Caco-2 (cell line): Measurements from ENCODE around the gene PIAS2. TPM values are rescaled to one million over a fixed set of nuclear protein-coding genes. Genes with fewer than 3 reads are reported as not detected.

Source experiments
- BruUV-seq: library from RNA; stranded (reverse); fragments of 400-500 nt; replicated peaks from 2 replicates; lab custom pipeline; 2021; lab: Mats Ljungman, UMichigan
- CTCF ChIA-PET: fragments of 300-600 bp; sonication (Branson Sonifier 250); formaldehyde crosslinking; loops from one replicate; lab custom pipeline; 2022; ENCODE audit warnings: antibody characterized with exemption; lab: Charles Lee
- POLR2A ChIA-PET: fragments of 300-600 bp; sonication (Branson Sonifier 250); formaldehyde crosslinking; loops from one replicate; lab custom pipeline; 2022; ENCODE audit warnings: antibody characterized with exemption; lab: Charles Lee
- DNase-seq, 2 experiments: peaks; one replicate each; pipeline versions ENCODE4 v3.0.0 to v3.0.0-alpha.2; 2020 to 2022
- H3K27me3 ChIP-seq: replicated peaks from 2 replicates; pipeline ENCODE4 v1.6.0; 2011; ENCODE audit warnings: low read length; ENCODE audit not compliant: control insufficient read depth, insufficient read depth
- H3K36me3 ChIP-seq: 2 replicates; pipeline ENCODE4 v1.5.1; 2011; ENCODE audit warnings: low read length; ENCODE audit not compliant: control insufficient read depth, insufficient read depth
- H3K4me1 ChIP-seq: fragments of 250-450 bp; sonication (Bioruptor Pico); 2 replicates; pipeline ENCODE4 v1.5.1; 2020; ENCODE audit warnings: mild to moderate bottlenecking
- H3K4me3 ChIP-seq: 2 replicates; pipeline ENCODE4 v1.5.1; 2011; ENCODE audit warnings: low read depth, mild to moderate bottlenecking, control low read depth, low read length
- H3K9me3 ChIP-seq: fragments of 250-450 bp; sonication (Bioruptor Pico); 2 replicates; pipeline ENCODE4 v1.5.1; 2020; ENCODE audit warnings: mild to moderate bottlenecking, moderate library complexity
- H3K27ac Mint-ChIP-seq: one replicate; pipeline ENCODE4 v1.8.0; 2022; ENCODE audit warnings: mixed read lengths; ENCODE audit not compliant: unreplicated experiment
- H3K27me3 Mint-ChIP-seq: one replicate; pipeline ENCODE4 v1.8.0; 2022; ENCODE audit warnings: mixed read lengths; ENCODE audit not compliant: insufficient read depth, unreplicated experiment
- H3K36me3 Mint-ChIP-seq: one replicate; pipeline ENCODE4 v1.8.0; 2022; ENCODE audit warnings: mild to moderate bottlenecking, mixed read lengths; ENCODE audit not compliant: insufficient read depth, unreplicated experiment
- H3K4me1 Mint-ChIP-seq: one replicate; pipeline ENCODE4 v1.8.0; 2022; ENCODE audit warnings: low read depth, mixed read lengths; ENCODE audit not compliant: unreplicated experiment
- H3K4me3 Mint-ChIP-seq: one replicate; pipeline ENCODE4 v1.8.0; 2022; ENCODE audit warnings: mild to moderate bottlenecking, moderate library complexity, mixed read lengths; ENCODE audit not compliant: unreplicated experiment
- H3K9me3 Mint-ChIP-seq: one replicate; pipeline ENCODE4 v1.8.0; 2022; ENCODE audit warnings: mixed read lengths; ENCODE audit not compliant: unreplicated experiment
- intact Hi-C: fragments of 100-400 bp; cut with micrococcal nuclease; formaldehyde crosslinking; loops from one replicate; pipeline ENCODE4 v1.10.0; 2022; ENCODE audit not compliant: unreplicated experiment
- total RNA-seq: library from RNA; stranded (reverse); gene quantifications from 2 replicates; pipeline ENCODE4 v1.2.3, GENCODE V29; 2022
- TF ChIP-seq, protein P1 (sequence below), 2 experiments: fragments of 200-600 bp in 1 of 2; IDR thresholded peaks; 1 replicate in 1 of 2; 2 replicates in 1 of 2; pipeline versions ENCODE4 v1.5.1 to v1.8.0; 2011 to 2022; ENCODE audit warnings: antibody characterized with exemption in 1 of 2, control low read depth in 1 of 2, inconsistent platforms in 1 of 2, low read depth in 1 of 2, low read length in 1 of 2, mild to moderate bottlenecking in 1 of 2, moderate library complexity in 1 of 2; ENCODE audit not compliant: insufficient read depth in 1 of 2, severe bottlenecking in 1 of 2, unreplicated experiment in 1 of 2

PIAS2 gene
- total RNA-seq, 1 experiment from 2014 or later: 16.2 TPM

GRCh38 chr18:46829531-46829930 is 87.8 kb downstream of the PIAS2 start:
- ChIA-PET CTCF (no interaction called here), POLR2A (no interaction called here)
- no peaks in the 10 kb centered on the region for H3K27me3 Mint-ChIP-seq
- Histone ChIP-seq H3K36me3 (no peaks in the 10 kb centered on the region), H3K4me1 (no peaks in the 10 kb centered on the region), H3K4me3 (no peak overlapping the region), H3K9me3 (no peaks in the 10 kb centered on the region), H3K27me3 (no peaks in the 10 kb centered on the region)
- H3K4me3 Mint-ChIP-seq: no peak overlapping the region
- intact Hi-C loops: no loop called here
- H3K36me3 Mint-ChIP-seq: no peaks in the 10 kb centered on the region
- TF ChIP-seq, protein P1, sequence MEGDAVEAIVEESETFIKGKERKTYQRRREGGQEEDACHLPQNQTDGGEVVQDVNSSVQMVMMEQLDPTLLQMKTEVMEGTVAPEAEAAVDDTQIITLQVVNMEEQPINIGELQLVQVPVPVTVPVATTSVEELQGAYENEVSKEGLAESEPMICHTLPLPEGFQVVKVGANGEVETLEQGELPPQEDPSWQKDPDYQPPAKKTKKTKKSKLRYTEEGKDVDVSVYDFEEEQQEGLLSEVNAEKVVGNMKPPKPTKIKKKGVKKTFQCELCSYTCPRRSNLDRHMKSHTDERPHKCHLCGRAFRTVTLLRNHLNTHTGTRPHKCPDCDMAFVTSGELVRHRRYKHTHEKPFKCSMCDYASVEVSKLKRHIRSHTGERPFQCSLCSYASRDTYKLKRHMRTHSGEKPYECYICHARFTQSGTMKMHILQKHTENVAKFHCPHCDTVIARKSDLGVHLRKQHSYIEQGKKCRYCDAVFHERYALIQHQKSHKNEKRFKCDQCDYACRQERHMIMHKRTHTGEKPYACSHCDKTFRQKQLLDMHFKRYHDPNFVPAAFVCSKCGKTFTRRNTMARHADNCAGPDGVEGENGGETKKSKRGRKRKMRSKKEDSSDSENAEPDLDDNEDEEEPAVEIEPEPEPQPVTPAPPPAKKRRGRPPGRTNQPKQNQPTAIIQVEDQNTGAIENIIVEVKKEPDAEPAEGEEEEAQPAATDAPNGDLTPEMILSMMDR (IDR thresholded peaks at IDR 0.05; ENCODE audit: insufficient read depth in 1 of 2, low read depth in 1 of 2, low read length in 1 of 2, severe bottlenecking in 1 of 2, unreplicated experiment in 1 of 2): no peak
- no peak overlapping the region for H3K27ac Mint-ChIP-seq
- H3K4me1 Mint-ChIP-seq: no peaks in the 10 kb centered on the region
- no peaks in the 10 kb centered on the region for H3K9me3 Mint-ChIP-seq
- BruUV-seq: no TSS peak
- DNase-seq: no peak

DNA sequence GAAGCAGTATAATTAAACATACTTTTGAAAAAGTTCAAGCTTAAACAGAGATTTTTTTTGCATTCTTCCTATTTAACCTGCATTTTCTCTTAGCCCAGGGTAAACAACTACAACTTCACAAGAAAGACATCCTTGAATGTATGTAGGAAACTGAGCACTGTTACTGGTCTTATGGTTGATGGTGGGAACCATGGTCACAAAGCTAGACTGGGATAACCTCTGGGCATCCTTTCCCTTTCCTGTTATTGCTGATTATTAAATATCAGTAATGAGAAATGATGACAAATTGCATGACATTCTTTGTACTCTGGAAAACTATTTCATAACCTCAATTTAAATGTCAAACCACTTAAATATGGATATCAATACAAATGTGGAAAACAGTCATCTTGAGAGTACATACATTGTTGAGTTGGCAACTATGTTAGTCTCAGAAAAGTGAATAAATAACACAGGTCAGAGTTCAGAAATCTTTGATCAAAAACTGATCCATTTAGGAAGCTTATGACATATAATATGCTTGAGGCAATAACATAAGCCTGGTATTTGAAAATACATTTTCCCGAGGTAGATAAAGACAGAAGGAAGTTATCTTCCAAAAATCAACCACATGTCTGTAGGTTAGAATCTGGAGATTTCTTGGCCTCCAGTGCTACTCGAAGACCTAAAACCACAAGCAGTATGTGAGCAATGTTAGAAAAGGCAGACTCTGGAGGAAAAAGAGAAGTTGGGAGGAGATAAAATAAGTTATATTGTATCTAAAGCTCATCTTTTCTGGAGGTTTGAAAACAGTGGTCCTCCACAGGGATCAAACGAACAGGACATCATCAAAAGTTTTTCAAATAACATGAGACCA is 95.2 kb downstream of the PIAS2 start:
- no peaks in the 10 kb centered on the region for H3K27me3 Mint-ChIP-seq
- ChIA-PET POLR2A (no interaction called here), CTCF (no interaction called here)
- H3K4me3 ChIP-seq: no peak overlapping the region
- H3K9me3 Mint-ChIP-seq: no peaks in the 10 kb centered on the region
- no peaks in the 10 kb centered on the region for H3K36me3 Mint-ChIP-seq
- no TSS peak for BruUV-seq
- H3K27ac Mint-ChIP-seq: no peak overlapping the region
- no peaks in the 10 kb centered on the region for H3K36me3 ChIP-seq
- H3K4me1 Mint-ChIP-seq: no peaks in the 10 kb centered on the region
- DNase-seq: no peak
- H3K4me3 Mint-ChIP-seq: no peak overlapping the region
- intact Hi-C loops: no loop called here
- no peaks in the 10 kb centered on the region for H3K27me3 ChIP-seq
- no peaks in the 10 kb centered on the region for H3K4me1 ChIP-seq
- TF ChIP-seq, protein P1 (IDR thresholded peaks at IDR 0.05; ENCODE audit: insufficient read depth in 1 of 2, low read depth in 1 of 2, low read length in 1 of 2, severe bottlenecking in 1 of 2, unreplicated experiment in 1 of 2): no peak
- no peaks in the 10 kb centered on the region for H3K9me3 ChIP-seq

DNA sequence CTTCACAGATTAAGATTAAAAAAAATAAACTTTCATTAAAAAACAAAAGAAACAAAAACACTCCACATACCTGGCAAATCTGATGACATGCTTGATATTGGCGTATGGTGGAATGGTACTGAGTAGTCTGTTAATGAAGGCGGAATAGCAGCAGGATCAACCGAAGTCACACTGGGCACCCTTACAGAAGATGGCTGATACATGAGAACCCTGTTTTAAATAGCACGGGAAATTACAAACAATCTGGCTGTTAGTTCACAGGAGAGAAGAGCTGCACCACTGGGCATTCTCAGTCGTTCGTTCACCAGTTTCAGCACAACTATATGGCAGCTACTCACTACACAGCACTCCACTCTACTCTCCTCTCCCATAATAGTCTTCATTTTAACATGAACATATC is 96.4 kb downstream of the PIAS2 start:
- no peaks in the 10 kb centered on the region for H3K9me3 Mint-ChIP-seq
- no peaks in the 10 kb centered on the region for H3K9me3 ChIP-seq
- no peaks in the 10 kb centered on the region for H3K27me3 ChIP-seq
- H3K4me3 Mint-ChIP-seq: no peak overlapping the region
- intact Hi-C loops: no loop called here
- CTCF ChIA-PET: no interaction called here
- no peak for DNase-seq
- H3K27ac Mint-ChIP-seq: no peak overlapping the region
- POLR2A ChIA-PET: no interaction called here
- H3K4me1 ChIP-seq: no peaks in the 10 kb centered on the region
- BruUV-seq: no TSS peak
- H3K4me3 ChIP-seq: no peak overlapping the region
- H3K27me3 Mint-ChIP-seq: no peaks in the 10 kb centered on the region
- H3K36me3 ChIP-seq: no peaks in the 10 kb centered on the region
- TF ChIP-seq, protein P1 (IDR thresholded peaks at IDR 0.05; ENCODE audit: insufficient read depth in 1 of 2, low read depth in 1 of 2, low read length in 1 of 2, severe bottlenecking in 1 of 2, unreplicated experiment in 1 of 2): no peak
- H3K4me1 Mint-ChIP-seq: no peaks in the 10 kb centered on the region
- no peaks in the 10 kb centered on the region for H3K36me3 Mint-ChIP-seq
